B cell (primary cell): ENCODE data around the gene PPP1R13B. TPM values are rescaled to one million over a fixed set of nuclear protein-coding genes. Genes with fewer than 3 reads are reported as not detected.
A peak's percentile ranks its signal among the peaks of the same experiment; 100 is the strongest.

Experiments
- ATAC-seq: fragments of 200-7000 bp; cut with Tn5 transposase; one replicate; pipeline ENCODE4 v1.10.0; 2021; ENCODE audit warnings: low read depth, mild to moderate bottlenecking, moderate number of reproducible peaks, moderate library complexity
- CTCF ChIA-PET: fragments of 350-600 bp; sonication (Branson Sonifier 250); formaldehyde crosslinking; loops from one replicate; lab custom pipeline; 2021; ENCODE audit warnings: antibody characterized with exemption, inconsistent platforms; lab: Charles Lee
- POLR2A ChIA-PET: fragments of 350-600 bp; sonication (Branson Sonifier 250); formaldehyde crosslinking; loops from one replicate; lab custom pipeline; 2021; ENCODE audit warnings: antibody characterized with exemption; lab: Charles Lee
- DNase-seq: peaks from one replicate; pipeline ENCODE4 v3.0.0; 2013
- H2AFZ ChIP-seq: 2 replicates; pipeline ENCODE4 v1.6.1; 2012; ENCODE audit warnings: mild to moderate bottlenecking, low read depth, low read length; ENCODE audit not compliant: insufficient read depth, poor library complexity, severe bottlenecking
- H3K27ac ChIP-seq, 2 donors: 1 replicate in 1 of 2; 2 replicates in 1 of 2; pipeline ENCODE4 v1.5.1; 2012 to 2013; ENCODE audit warnings: low read length in 2 of 2, mild to moderate bottlenecking in 2 of 2, moderate library complexity in 1 of 2
- H3K27me3 ChIP-seq, 4 experiments: fragments of 200-600 bp in 1 of 4; sonication (generic) in 1 of 4; replicated peaks in 1 of 4; 1 replicate in 2 of 4; 2 replicates in 2 of 4; pipeline versions ENCODE4 v1.6.1 to v1.7.0; 2013 to 2016; ENCODE audit warnings: low read length in 3 of 4, mild to moderate bottlenecking in 2 of 4, mixed read lengths in 1 of 4, moderate library complexity in 1 of 4; ENCODE audit not compliant: insufficient read depth in 4 of 4, control insufficient read depth in 3 of 4; ENCODE audit errors: control extremely low read depth in 1 of 4
- H3K36me3 ChIP-seq, 2 experiments: replicated peaks in 1 of 2; 1 replicate in 1 of 2; 2 replicates in 1 of 2; pipeline versions ENCODE4 v1.6.1 to v1.7.1; 2013; ENCODE audit warnings: low read length in 1 of 2; ENCODE audit not compliant: insufficient read depth in 2 of 2, control insufficient read depth in 1 of 2; ENCODE audit errors: control extremely low read depth in 1 of 2, extremely low read depth in 1 of 2
- H3K4me1 ChIP-seq, 2 donors: fragments of 200-600 bp in 1 of 2; sonication (generic) in 1 of 2; 1 replicate in 1 of 2; 2 replicates in 1 of 2; pipeline versions ENCODE4 v1.5.1 to v1.6.1; 2013 to 2017; ENCODE audit warnings: low read length in 2 of 2; ENCODE audit not compliant: control insufficient read depth in 2 of 2, insufficient read depth in 2 of 2
- H3K4me2 ChIP-seq: replicated peaks from 2 replicates; pipeline ENCODE3; 2012; ENCODE audit warnings: mild to moderate bottlenecking, low read depth, low read length; ENCODE audit not compliant: poor library complexity, severe bottlenecking
- H3K4me3 ChIP-seq, 5 experiments: fragments of 200-600 bp in 1 of 5; sonication (generic) in 1 of 5; 1 replicate in 3 of 5; 2 replicates in 2 of 5; pipeline versions ENCODE4 v1.5.1 to v1.7.0; 2011 to 2016; ENCODE audit warnings: low read length in 4 of 5, mild to moderate bottlenecking in 4 of 5, low read depth in 2 of 5, control low read depth in 1 of 5, moderate library complexity in 1 of 5; ENCODE audit not compliant: insufficient read depth in 1 of 5; ENCODE audit errors: control extremely low read depth in 1 of 5, extremely low read depth in 1 of 5
- H3K79me2 ChIP-seq: fragments of 200-600 bp; sonication (generic); one replicate; pipeline ENCODE4 v1.6.0; 2016; ENCODE audit warnings: low read length; ENCODE audit not compliant: control insufficient read depth, insufficient read depth
- H3K9ac ChIP-seq: fragments of 200-600 bp; sonication (generic); 2 replicates; pipeline ENCODE4 v1.6.1; 2017; ENCODE audit warnings: mild to moderate bottlenecking, low read length, moderate library complexity
- H3K9me3 ChIP-seq, 3 donors: one replicate each; pipeline versions ENCODE4 v1.6.1 to v1.7.1; 2013; ENCODE audit warnings: low read length in 2 of 3; ENCODE audit not compliant: control insufficient read depth in 2 of 3, insufficient read depth in 1 of 3; ENCODE audit errors: control extremely low read depth in 1 of 3
- H4K20me1 ChIP-seq: 2 replicates; pipeline ENCODE4 v1.6.0; 2012; ENCODE audit warnings: mild to moderate bottlenecking, low read length; ENCODE audit not compliant: insufficient read depth, control insufficient read depth, poor library complexity, severe bottlenecking
- H3K27ac Mint-ChIP-seq: one replicate; pipeline ENCODE4 v1.8.0; 2021; ENCODE audit warnings: mixed read lengths
- H3K27me3 Mint-ChIP-seq: one replicate; pipeline ENCODE4 v1.8.0; 2021; ENCODE audit warnings: mixed read lengths
- H3K4me1 Mint-ChIP-seq: one replicate; pipeline ENCODE4 v1.8.0; 2021; ENCODE audit warnings: mixed read lengths
- H3K4me3 Mint-ChIP-seq: one replicate; pipeline ENCODE4 v1.8.0; 2021; ENCODE audit warnings: mixed read lengths
- H3K9me3 Mint-ChIP-seq: one replicate; pipeline ENCODE4 v1.8.0; 2022; ENCODE audit warnings: mixed read lengths; ENCODE audit not compliant: insufficient read depth
- EZH2 ChIP-seq: IDR thresholded peaks from 2 replicates; pipeline ENCODE4 v1.6.1; 2012; ENCODE audit warnings: borderline replicate concordance, low read depth, mild to moderate bottlenecking, moderate library complexity, low read length; ENCODE audit not compliant: insufficient read depth, poor library complexity, severe bottlenecking
- WGBS: methylation state at CpG from one replicate; pipeline ENCODE4 v1.1.5; 2013; ENCODE audit warnings: missing lambda C conversion rate; ENCODE audit not compliant: insufficient coverage; 5-methylcytosine and 5-hydroxymethylcytosine counted together
- intact Hi-C: fragments of 100-400 bp; cut with micrococcal nuclease; formaldehyde crosslinking; loops from one replicate; pipeline ENCODE4 v1.10.0; 2022
- polyA plus RNA-seq: library from polyadenylated mRNA; depleted of rRNA; stranded (reverse); fragments of >200 nt; gene quantifications from 2 replicates; pipeline ENCODE4 v1.2.3, GENCODE V29; 2012
- total RNA-seq, 2 donors: library from RNA; stranded (reverse); fragments of 120-200 nt in 1 of 2; gene quantifications; 1 replicate in 1 of 2; 2 replicates in 1 of 2; pipeline versions ENCODE4 v1.2.3 to v1.2.4, GENCODE V29; 2013 to 2022
- TF ChIP-seq, protein P1 (sequence below): fragments of 200-600 bp; IDR thresholded peaks from one replicate; pipeline ENCODE4 v1.8.0; 2022; ENCODE audit warnings: antibody characterized with exemption, mild to moderate bottlenecking

PPP1R13B gene
- total and polyA plus RNA-seq, 2 donors (not counting 1 experiment from before 2014, with no cell fraction given): 10.1 to 27.7 TPM

DNA sequence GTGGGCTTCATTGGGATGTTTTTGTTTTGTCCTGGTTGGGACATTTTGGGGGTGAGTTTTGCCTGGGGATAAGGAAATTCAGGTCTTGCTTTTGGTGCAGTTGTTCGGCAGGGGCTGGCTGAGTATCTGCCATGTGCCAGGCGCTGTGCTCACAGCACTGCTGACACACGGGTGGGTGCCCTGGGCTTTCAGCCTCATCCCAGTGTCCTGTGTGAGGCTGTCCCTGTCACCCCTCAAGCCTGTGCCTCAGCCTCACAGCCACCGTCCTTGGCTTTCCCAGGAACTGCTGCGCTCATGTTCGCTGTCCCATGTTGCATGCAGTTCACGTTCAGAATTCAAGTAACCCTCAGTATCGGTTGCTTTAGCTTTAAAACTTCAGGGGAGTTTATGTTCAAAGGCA lies 157.0 kb downstream of the PPP1R13B start:
- TF ChIP-seq, protein P1, sequence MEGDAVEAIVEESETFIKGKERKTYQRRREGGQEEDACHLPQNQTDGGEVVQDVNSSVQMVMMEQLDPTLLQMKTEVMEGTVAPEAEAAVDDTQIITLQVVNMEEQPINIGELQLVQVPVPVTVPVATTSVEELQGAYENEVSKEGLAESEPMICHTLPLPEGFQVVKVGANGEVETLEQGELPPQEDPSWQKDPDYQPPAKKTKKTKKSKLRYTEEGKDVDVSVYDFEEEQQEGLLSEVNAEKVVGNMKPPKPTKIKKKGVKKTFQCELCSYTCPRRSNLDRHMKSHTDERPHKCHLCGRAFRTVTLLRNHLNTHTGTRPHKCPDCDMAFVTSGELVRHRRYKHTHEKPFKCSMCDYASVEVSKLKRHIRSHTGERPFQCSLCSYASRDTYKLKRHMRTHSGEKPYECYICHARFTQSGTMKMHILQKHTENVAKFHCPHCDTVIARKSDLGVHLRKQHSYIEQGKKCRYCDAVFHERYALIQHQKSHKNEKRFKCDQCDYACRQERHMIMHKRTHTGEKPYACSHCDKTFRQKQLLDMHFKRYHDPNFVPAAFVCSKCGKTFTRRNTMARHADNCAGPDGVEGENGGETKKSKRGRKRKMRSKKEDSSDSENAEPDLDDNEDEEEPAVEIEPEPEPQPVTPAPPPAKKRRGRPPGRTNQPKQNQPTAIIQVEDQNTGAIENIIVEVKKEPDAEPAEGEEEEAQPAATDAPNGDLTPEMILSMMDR: no peak
- TF ChIP-seq EZH2: no peak
- intact Hi-C loops: no loop called here
- no peaks in the 10 kb centered on the region for H3K27me3 Mint-ChIP-seq
- peaks cover 41 to 43% of the 10 kb centered on the region in 2 donors for H3K4me1 ChIP-seq
- H3K9me3 ChIP-seq: no peaks in the 10 kb centered on the region
- no peak overlapping the region for H3K9ac ChIP-seq
- H3K27ac Mint-ChIP-seq: peak overlapping the region; percentile 70
- ATAC-seq: no peak
- no peak overlapping the region for H2AFZ ChIP-seq
- H3K4me3 ChIP-seq: no peak overlapping the region
- H3K4me3 Mint-ChIP-seq: peak overlapping the region; percentile 64
- H3K4me1 Mint-ChIP-seq: peaks cover 42% of the 10 kb centered on the region
- 96% methylated on average over 7 of the region's 8 CpGs for WGBS
- peak overlapping the region in 1 of 2 donors; percentile 29 for H3K27ac ChIP-seq
- peak overlapping the region; percentile 45 for H3K4me2 ChIP-seq
- H3K27me3 ChIP-seq: no peaks in the 10 kb centered on the region
- H4K20me1 ChIP-seq: peaks cover 20% of the 10 kb centered on the region
- peaks cover 21% of the 10 kb centered on the region for H3K79me2 ChIP-seq
- H3K36me3 ChIP-seq: peaks cover 0 to 44% of the 10 kb centered on the region in 2 experiments
- ChIA-PET POLR2A (interaction anchor here (0.9 kb wide), 1 partner anchor 11 kb away, joined by 3 read pairs; no protein-coding TSS in a partner anchor), CTCF (interaction anchor here (2.6 kb wide), 1 partner anchor 10 kb away, joined by 10 read pairs; no protein-coding TSS in a partner anchor)
- DNase-seq: no peak
- no peaks in the 10 kb centered on the region for H3K9me3 Mint-ChIP-seq
